DMS79 treated with DMSO at 0.1 percent for 48 hours (cell line): ENCODE measurements around the gene NUDT14.

ENCODE experiments used
- DNase-seq: peaks from one replicate; lab custom pipeline; 2025; lab: John Stamatoyannopoulos, UW

Gene NUDT14

DNA sequence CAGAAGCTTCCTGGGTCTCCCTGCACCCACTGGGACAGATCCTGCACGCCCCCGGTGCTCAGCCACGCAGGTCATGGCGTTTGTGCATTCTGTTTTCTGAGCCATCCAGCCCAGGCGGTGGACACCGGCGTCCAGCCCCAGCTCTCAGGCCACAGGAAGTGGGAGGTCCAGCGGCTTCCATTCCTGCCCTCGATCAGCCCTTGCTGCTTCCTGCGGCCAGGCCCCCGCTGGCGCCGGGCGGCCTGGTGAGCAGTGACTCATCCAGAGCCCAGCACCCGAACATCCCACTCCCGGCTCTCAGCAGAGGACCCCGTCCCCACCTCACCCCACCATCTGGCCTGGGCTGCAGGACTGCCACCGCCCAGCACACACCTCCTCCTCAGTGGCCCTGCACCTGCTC lies 18.0 kb upstream of the NUDT14 start:
- DNase-seq: no peak

DNA sequence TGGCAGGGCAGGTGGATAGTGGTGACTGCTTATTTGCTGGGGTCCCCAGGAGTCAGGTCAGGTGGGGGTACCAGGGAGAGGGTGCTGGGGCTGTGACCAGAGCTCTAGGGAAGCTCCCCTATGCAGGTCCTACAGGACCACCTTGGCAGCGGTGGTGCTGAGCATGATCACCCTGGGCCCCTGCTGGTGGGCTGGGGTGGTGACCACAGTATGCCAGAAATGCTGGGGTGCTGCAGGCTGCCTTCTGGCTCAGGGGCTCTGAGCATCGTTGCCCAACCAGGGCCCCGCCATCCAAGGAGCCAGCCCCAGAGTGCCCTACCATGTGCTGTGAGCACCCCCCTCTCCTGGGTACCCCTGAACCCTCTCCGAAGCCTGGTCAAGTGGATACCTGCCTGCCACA lies 17.5 kb upstream of the NUDT14 start:
- no peak for DNase-seq

DNA sequence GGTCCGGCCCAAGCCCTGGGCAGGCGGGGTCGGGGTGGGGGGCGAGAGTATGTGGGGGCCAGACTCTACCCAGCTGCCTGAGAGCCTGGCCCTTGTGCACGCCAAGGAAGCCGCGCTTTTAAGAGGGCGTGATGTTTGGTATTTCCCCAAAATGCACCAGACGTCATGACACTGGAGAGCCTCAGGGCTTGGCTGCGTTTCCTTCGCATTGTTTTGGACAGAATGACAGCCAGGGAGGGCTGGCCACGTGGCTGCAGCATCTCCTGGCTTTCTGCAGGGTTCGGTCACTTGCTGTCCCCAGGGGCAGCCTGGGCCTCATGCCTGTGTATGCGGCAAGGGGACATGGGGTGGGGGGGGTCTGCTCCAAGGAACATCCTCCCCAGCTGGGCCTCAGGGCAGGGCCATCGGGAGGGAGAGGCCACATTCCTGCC lies 16.1 kb upstream of the NUDT14 start:
- no peak for DNase-seq

DNA sequence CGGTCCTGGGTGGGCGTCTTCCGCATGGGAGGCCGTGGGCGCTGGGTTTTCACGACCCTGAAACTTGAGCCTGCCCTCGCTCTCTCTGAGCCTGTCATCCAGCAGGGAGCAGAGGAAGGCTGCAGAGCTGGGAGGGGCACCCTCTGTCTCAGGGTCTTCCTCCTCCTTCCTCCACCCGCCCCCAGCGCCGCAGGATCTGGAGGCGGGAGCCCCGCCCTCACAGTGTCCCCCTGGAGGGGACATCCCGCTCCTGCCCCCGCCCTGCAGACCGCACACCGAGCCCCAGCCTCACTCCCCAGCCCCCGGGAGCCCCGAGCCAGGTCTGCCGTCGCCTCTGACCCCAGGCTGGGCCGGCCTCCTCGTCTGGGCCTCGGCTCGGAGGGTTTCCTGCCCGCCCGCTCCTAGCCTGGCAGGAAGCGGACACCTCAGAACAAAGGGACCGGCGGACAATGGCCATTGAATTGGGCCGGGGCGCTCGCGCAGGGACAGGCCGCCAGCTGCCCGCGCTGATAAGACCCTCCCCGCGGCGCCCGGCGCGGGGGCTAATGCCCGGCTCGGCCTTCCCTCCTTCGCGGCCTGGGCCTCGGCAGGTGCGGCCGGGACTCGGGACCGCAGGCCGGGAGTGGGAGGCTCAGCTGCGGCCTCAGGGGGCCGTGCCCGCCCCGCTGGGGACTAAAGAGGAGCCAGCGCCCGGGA lies 15.3 kb upstream of the NUDT14 start:
- DNase-seq: no peak

DNA sequence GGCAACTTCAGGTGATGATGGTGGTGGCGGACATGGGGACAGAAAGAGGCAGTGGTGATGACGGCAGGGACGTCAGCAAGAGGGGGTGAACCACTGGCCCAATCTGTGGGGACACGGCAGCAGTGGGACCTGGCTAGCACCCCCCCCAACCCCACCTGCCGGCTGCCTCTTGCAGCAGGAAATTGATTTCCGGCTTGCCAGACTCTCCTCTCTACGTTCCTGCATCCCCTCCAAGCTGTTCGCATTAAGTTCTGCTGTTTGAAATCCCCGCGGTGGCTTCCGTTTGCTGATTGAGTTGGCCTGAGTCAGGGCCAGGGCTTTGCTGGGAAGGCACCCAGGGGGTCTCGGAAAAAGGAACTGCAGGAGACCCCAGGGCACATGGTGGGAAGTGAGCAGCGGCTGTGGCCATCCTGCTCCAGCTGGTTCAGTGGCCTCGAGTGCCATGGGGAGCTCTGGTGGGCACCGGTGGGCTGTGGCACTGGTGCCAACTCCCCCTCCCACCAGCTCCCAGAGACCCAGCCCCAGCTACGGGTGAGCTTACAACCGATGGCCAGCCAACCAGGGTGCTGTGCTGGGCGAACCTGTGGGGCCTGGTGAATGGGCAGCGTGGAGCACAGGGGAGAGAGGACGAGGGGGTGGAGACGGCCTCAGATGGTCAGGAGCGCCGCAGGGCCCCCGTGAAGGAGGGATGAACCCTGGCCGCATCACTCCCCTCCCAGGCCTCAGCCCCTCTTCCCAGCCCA lies 14.6 kb upstream of the NUDT14 start:
- DNase-seq: no peak

DNA sequence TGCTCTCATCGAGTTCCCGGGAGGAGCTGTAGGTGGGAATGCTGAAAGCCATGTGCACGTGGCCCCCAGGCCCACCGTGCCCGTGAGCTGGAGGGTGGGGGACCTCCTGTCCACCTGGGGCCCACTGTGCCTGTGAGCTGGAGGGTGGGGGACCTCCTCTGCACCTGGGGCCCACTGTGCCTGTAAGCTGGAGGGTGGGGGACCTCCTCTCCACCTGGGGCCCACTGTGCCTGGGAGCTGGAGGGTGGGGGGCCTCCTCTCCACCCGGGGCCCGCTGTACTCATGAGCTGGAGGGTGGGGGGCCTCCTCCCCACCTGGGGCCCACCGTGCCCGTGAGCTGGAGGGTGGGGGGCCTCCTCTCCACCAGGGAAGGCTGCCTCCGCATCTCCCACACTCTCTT lies 13.9 kb upstream of the NUDT14 start:
- no peak for DNase-seq

DNA sequence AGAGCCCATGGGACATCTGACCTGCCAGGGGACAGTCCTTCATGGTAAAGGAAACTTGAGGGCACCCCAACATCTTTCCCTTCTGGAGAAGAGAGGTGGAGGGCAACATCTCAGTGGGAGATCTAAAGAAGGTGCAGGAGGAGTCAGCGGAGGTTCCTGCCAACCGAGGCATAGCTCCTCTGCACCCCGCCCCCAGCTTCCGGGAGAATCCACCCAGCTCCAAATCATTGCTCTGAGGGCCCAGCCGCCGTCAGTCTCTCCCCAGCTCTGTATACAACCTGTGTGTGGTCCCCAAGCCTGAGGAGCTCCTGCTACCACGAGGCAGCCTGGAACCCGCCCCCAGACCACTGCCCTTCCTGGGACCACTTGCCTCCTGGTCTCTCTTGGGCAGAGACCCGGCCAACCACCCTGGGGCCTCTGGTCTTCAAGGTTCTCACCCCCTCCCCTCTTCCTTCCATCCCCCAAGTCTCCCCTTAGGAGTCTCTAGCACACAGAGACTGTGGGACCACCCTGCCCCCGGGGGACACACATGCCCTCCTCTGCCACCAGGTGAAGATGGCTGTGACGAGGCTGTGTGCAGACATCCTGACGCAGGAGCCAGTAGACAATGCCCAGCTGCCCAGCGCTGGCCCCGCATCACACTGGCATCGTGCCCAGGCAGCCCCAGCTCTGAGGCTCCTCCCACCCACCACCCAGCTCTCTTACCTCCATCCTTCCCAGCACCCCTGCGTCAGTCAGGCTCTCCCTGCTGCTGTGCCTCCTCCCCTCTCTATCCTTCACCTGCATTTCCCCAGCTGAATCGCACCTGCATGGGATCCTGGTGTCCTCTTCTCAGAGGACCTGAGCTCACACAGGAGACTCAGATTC lies 13.0 kb upstream of the NUDT14 start:
- DNase-seq: peak; percentile 98

DNA sequence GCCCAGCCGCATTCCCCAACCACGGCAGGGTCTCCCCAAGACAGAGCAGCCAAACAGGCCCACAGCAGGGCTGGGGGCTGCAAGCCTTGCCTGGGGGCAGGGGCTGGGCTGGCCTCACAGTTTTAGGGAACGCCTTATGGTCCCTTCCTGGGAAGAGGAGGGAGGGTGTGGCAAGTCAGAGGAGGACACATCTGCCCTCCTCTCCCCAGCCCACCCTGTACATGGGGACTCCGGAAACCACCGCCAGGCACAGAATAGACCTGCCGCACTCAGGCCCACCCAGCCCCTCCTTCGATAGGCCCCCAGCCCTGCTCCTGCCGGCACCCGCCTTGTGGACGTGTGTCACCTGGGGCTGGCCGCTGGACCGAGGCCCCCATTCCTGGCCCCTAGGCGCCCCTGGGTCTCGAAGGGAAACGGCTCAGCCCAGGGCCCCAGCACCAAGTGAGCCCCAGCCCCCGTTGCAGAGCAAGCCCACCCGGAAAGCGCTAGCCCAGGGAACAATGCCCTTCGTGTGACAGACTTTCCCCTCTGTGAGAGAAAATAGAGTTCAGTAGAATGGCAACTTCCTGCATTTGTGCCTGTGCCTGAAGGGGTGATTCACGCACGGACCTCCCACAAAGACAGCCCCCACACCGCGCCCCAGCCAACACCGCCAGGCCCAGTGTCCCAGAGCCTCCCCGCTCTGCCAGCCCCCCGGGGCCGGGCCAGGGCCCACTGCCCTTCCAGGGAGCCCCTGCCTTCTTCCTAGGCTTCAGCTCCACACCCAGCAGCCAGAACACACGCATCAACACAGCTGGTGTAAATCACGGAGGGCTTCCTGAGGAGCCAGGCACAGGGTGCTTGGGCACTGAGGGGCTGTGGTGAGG lies 12.0 kb upstream of the NUDT14 start:
- no peak for DNase-seq

DNA sequence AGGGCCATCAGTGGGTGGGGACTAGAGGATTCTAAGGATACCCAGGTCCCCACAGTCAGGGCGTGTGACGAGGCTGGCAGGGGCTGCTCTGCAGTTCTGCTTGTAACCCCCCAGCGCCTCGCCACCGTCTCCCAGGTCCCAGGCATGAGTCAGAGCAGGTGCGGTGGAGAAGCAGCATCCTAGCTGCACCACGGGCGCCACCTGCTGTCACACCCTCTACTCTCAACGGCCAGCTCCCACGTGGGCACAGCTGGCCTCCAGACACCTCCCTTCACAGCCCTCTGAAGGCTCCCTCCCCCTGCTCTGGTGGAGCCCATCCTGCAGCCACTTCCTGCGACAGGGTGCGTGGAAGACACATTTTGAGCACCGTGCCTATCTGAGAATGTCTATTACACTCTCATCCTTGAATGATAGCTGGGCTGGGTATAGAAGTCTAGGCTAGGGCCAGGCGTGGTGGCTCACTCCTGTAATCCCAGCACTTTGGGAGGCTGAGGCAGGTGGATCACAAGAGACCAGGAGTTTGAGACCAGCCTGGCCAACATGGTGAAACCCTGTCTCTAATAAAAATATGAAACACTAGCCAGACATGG lies 6.9 kb upstream of the NUDT14 start:
- no peak for DNase-seq

DNA sequence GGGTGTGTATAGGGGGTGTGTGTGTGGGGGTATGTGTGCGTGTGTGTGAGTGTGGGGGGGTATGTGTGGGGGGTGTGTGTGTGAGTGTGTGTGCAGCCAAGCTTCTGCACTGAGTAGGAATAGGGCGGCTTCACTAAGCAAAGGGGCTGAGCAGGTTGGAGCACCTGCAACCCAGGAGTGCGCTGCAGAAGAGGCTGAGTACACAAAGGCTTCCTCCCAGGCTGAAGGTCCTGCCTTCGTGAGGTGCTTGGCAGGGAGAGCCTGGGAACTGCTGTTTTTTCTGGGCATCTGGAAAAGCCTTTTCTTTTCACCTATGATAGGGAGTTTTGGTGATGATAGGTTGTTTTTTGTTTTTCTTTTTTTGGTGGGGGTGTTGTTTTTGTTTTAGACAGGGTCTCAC lies 6.0 kb upstream of the NUDT14 start:
- peak; percentile 86 for DNase-seq

DNA sequence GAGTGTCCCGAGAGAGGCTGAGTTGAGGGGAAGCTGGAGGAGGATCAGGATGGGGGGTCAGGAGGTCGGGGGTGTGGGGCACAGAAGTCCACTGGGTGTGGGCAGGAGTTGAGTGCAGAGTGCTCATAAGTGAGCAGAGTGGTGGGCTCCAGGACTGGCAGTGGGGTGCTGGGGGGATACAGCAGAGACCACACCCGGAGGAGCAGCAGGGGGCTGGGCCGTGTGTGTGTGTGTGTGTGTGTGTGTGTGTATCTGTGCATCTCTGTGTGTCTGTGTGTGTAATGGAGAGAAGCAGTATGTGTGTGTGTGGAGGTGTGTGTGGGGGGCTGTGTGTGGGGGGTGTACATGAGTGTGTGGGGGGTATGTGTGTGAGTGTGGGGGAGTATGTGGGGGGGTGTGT lies 4.9 kb upstream of the NUDT14 start:
- no peak for DNase-seq

DNA sequence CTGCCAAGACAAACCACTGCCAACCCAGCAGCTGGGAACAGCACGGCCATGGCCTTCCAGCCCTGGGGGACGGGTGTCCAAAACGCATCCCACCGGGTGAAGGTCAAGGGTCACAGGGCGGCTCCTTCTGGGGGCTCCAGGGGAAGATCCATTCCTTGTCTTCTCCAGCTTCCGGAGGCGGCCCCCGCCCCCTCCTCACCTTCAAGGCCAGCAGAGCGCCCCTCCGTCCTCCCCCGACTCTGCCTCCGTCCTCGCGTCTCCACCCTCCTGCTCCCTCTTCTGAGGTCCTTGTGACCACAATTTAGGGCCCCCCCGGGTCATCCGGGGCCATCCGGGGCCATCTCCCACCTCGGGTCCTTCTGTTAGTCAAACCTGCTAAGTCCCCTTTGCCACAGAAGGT lies 3.9 kb upstream of the NUDT14 start:
- no peak for DNase-seq

DNA sequence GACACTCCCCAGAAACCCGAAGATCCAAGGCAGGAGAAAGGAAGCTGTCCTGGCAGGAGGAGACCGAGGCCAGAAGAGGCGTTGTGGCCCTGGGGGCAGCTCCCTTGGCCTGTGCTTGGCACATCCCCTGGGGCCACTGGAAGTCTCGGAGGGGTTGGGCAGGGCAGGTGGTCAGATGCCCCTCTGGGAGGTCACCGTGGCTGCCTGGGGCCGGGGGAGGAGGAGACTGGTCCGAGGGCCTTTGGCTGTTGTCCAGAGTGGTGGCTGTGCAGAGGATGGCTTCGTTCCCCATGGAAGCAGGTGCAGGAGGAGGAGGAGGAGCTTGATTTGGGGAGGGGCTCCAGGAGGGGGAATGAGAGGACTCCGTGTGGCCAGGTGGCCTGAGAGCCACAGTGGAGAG lies 3.3 kb upstream of the NUDT14 start:
- DNase-seq: peak; percentile 85

DNA sequence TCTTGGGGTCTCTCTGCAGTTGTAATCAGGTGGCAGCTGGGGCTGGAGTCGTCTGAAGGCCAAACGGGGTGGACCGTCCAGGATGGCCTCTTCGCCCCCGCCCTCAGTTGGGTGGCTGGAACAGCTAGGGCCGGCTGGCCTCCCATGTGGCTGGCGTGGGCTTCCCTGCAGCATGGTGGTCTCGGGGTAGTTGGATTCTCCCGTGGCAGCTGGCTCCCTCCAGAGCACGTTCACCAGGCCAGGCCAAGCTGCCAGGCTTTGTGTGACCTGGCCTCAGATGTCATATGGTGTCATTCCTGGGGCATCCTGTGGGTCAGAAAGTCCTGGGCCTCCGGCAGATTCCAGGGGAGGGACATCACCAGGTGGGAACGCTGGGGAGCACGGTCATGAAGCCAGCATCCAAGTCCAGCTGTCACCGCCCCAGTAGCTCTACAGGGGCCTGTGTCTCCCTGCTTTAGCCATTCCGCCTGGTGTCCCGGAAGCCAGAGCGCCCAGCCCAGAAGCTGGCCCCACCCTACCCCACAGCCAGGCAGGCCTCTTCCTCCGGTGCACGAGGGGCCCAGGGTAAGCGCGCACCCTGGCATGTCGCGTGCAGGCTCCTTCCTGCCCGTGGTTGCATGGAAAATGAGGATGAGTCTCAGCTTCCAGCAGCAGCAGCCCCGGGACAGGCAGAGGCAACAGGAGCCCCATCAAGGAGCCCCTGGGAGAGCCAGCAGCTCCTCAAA lies 1.3 kb upstream of the NUDT14 start:
- DNase-seq: no peak

DNA sequence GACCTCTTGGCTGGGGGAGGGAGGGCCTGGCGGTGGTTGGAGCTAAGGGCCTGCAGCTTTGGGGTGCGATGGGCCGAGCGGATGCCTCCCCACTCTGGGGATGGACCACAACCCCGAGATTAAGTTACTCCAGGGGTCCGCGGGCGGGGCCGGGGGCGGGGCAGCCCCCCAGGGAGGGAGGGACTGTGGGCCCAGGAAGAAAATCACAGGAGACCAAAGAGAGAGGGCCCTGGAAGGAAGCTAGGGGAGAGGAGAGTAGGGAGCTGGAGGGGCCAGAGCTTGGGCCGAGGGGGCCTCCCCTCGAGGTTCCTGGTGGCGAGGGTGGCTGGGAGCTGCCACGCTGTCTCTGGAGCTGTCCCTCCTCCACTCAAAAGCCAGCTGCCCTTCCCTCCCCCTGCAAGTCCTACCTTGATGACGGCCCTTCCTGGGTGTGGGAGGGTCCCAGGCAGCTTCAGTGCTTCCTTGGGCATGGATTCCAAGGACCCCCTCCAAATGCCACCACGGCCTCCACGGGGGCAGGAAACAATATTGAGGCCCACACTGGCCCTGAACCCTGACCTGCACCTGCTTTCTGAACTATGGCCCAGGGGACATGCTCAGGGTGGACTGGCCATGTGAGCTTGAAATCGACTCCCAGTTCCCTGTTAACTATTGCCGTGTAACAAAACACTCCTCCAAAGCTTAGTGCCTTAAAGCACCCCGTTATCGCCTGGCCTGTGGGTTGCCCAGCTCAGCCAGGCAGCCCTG lies 610 bp upstream of the NUDT14 start:
- no peak for DNase-seq

DNA sequence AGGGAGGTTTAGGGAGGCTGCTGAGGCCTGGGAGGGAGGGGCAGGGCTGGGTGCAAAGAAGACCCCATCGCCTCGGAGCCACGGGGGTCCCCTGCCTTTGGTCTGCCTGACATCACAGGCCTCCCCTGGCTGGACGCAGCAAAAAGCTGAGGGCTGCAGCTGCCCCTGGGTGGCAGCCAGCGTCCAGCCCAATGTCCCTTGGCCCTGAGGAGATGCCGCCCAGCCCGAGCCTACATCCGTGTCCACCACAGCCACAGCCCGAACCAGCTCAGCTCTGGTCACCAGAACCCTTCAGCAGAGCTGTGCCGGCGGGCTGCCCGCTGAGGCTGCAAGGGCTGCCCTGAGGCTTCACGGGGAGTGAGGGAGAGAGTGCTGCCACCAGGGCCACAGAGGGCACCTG lies 1.9 kb downstream of the NUDT14 start:
- DNase-seq: no peak

DNA sequence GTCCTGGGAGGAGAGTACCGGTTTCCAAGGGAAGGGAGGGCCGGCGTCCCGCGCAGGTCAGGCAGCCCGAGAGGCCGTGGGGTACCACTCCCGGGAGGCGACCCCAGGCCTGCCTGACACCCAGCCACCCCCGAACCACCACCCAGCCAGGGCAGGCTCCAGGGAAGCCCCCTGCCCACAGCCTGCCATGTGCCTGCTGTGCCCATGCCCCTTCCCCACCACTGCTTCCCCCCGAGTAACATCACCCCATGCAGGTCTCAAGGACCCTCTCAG lies 2.3 kb downstream of the NUDT14 start:
- no peak for DNase-seq

DNA sequence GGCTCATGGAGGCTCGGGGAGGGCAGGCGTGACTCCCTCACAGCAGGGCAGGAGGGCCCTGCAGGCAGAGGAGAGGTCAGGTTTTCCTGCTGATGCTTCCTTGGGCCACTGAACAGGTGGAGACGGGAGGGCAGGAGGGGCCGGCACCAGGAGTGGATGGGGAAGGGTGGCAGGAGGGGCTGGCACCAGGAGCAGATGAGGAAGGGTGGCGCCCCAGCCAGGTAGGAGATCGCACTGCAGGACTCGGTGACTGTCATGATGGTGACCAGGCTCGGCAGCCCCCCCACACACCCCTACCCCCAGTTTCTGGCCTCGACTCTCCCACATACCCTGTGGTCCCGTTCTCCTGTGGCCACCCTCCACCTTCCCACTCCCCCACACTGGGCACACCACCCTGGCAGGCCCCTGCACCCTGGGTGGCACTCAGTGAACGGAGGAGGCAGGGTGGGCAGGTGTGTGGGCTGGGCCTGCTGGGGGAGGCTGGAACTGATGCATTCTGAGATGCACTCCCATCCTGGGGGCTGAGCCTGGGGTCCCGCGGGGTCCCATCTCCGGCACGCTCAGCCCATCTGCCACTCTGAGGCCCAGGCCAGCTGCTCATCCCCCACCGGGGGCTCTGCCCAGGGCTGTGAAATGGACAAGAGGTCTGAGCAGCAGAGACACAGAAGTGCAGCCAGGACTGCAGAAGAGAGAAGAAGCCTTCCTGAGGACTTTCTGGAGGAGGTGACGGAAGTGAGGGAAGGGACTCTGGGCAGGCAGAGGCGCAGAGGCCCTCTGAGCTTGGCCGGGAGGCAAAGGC lies 2.8 kb downstream of the NUDT14 start:
- DNase-seq: no peak

DNA sequence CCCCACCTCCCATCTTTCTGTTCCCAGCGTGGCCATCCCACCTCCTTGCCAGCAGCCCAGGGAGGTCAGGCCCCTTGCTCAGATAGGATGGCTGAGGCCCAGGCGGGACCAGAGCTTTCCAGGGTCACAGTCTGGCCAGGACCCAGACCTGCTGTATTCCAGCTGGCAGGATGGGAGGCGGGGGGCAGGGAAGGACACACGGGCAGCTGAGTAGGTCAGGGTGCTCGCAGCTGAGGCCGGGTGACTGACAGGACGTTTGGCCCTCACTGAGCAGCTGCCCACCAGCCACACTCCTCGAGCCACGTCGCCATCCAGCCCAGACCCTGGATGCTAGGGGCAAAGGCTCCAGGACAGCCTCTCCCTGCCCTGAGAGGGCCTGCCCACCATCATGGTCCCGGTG lies 4.0 kb downstream of the NUDT14 start:
- no peak for DNase-seq

DNA sequence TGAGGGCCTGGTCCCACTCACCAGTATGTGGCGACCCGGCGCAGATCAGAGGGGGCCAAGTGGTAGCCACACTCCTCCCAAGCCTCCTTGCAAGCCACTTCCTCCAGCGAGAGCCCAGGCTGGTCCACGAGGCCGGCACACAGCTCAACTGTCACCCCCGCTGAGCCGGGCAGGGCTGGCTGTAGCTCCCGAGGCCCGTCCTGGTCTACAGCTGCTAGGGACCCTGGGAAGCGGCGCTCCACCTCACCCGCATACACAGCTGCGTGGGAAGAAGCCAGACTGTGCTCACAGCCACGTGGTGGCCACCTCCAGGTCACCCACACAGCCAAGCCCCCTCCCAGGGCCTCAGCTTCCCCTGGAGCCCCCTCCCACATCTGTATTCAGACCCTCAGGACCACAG lies 4.6 kb downstream of the NUDT14 start:
- DNase-seq: no peak
